ENCODE results near the gene ABTB2.
A peak's percentile ranks its signal among the peaks of the same experiment; 100 is the strongest.

The ABTB2 gene

DNA sequence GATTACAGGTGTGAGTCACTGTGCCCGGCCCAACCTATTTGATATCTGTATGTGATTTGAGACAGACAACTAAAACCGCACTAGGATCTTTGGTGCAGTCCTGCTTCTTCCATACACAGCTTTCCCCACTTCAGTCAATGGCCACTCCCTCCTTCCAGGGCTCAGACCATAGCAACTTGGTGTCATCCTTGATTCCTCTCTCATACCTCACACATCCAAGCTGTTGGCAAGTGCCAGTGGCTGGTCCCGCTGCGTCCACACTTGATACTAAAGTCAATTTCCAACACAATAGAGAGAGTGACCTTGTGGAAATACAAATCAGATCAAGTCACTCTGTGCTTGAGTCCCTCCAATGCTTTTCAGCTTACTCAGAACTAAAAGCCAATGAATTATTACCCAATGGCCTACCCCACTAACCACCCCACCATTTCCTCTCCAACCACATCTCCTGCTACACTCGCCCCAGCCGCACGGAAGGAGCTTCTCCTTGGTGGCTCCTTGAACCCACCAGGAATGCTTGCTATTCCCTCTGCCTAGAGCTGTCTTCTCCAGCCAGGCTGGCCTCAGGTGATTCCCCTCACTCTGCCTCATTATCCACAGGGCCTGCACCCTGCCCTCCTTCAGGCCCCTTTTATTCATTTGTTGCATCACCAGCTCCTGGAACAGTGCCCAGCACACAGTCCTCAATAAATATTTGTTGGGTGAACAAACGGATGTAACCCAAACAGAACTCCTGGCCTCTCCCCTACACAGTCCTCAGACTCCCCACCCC lies 12.9 kb downstream of the ABTB2 start:
- H3K27ac ChIP-seq: peak overlapping the region; percentile 50
- in situ Hi-C loops (cut with HindIII; ENCODE audit: low pct_ligation_motif_present, low sequenced_read_pairs): loop anchor here (10.0 kb wide), 1 partner anchor 170 kb away; no protein-coding TSS in a partner anchor
- DNase-seq: peak; percentile 77
- no peak overlapping the region for H3K4me3 ChIP-seq (ENCODE audit: low read depth, low read length)
- H3K27me3 ChIP-seq (replicated peaks): no peaks in the 10 kb centered on the region
- TF ChIP-seq, protein P1, sequence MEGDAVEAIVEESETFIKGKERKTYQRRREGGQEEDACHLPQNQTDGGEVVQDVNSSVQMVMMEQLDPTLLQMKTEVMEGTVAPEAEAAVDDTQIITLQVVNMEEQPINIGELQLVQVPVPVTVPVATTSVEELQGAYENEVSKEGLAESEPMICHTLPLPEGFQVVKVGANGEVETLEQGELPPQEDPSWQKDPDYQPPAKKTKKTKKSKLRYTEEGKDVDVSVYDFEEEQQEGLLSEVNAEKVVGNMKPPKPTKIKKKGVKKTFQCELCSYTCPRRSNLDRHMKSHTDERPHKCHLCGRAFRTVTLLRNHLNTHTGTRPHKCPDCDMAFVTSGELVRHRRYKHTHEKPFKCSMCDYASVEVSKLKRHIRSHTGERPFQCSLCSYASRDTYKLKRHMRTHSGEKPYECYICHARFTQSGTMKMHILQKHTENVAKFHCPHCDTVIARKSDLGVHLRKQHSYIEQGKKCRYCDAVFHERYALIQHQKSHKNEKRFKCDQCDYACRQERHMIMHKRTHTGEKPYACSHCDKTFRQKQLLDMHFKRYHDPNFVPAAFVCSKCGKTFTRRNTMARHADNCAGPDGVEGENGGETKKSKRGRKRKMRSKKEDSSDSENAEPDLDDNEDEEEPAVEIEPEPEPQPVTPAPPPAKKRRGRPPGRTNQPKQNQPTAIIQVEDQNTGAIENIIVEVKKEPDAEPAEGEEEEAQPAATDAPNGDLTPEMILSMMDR (IDR thresholded peaks at IDR 0.05; ENCODE audit: low read depth, low read length, missing control alignments): no peak
- no peaks in the 10 kb centered on the region for H3K36me3 ChIP-seq (replicated peaks)

DNA sequence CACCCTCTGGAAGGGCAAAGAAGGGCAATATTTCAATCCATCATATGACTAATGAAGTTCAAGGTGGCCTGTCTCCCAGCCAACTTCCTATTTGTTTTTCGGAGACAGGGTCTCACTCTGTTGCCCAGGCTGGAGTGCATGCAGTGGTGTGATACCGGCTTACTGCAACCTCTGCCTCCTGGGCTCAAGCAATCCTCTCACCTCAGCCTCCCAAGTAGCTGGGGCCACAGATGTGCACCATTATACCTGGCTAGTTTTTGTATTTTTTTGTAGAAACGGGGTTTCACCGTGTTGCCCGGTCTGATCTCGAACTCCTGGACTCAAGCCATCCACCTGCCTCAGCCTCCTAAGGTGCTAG lies 13.4 kb downstream of the ABTB2 start:
- TF ChIP-seq, protein P1 (IDR thresholded peaks at IDR 0.05; ENCODE audit: low read depth, low read length, missing control alignments): no peak
- Histone ChIP-seq H3K4me3 (ENCODE audit: low read depth, low read length) (no peak overlapping the region), H3K27ac (peak overlapping the region; percentile 50), H3K36me3 (replicated peaks) (no peaks in the 10 kb centered on the region), H3K27me3 (replicated peaks) (no peaks in the 10 kb centered on the region)
- DNase-seq: no peak
- in situ Hi-C loops (cut with HindIII; ENCODE audit: low pct_ligation_motif_present, low sequenced_read_pairs): loop anchor here (10.0 kb wide), 1 partner anchor 170 kb away; no protein-coding TSS in a partner anchor

DNA sequence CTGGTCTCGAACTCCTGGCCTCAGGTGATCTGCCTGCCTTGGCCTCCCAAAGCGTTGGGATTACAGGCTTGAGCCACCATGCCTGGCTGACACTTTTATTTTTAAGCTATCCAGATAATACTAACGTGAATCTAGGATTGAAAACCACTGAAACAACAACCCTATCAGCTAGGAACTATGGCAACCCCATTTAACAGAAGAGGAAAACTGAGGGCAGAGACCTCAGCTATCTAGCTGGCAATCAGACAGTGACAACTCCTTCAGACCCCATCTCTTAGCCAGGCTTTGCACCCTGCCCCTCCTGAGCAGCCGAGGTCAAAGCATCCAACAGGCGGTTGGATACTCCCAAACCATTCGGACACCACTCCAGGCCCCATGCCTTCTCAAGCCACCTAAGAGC lies 14.1 kb downstream of the ABTB2 start:
- no peak overlapping the region for H3K4me3 ChIP-seq (ENCODE audit: low read depth, low read length)
- no peaks in the 10 kb centered on the region for H3K27me3 ChIP-seq (replicated peaks)
- DNase-seq: no peak
- no peak overlapping the region for H3K27ac ChIP-seq
- in situ Hi-C loops (cut with HindIII; ENCODE audit: low pct_ligation_motif_present, low sequenced_read_pairs): loop anchor here (10.0 kb wide), 1 partner anchor 169 kb away; no protein-coding TSS in a partner anchor
- no peaks in the 10 kb centered on the region for H3K36me3 ChIP-seq (replicated peaks)
- TF ChIP-seq, protein P1 (IDR thresholded peaks at IDR 0.05; ENCODE audit: low read depth, low read length, missing control alignments): no peak

DNA sequence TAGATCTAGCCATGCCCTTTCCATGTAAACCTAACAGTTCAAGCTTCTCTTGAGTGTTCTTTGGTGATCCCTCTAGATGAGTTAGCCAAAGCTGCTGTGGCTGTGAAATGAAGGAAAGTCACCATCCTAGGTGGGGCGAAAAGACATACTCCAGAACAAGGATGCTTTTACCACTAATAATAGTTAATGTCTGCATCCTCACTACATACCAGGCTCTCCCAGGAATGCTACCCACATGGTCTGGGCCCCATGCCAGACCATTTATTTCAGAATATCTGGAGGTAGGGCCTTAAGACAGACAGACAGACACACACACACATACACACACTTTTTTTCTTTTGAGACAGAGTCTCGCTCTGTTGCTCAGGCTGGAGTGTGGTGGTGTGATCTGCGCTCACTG lies 14.7 kb downstream of the ABTB2 start:
- Histone ChIP-seq H3K27me3 (replicated peaks) (no peaks in the 10 kb centered on the region), H3K36me3 (replicated peaks) (no peaks in the 10 kb centered on the region), H3K27ac (no peak overlapping the region), H3K4me3 (ENCODE audit: low read depth, low read length) (no peak overlapping the region)
- TF ChIP-seq, protein P1 (IDR thresholded peaks at IDR 0.05; ENCODE audit: low read depth, low read length, missing control alignments): no peak
- DNase-seq: peak; percentile 90
- in situ Hi-C loops (cut with HindIII; ENCODE audit: low pct_ligation_motif_present, low sequenced_read_pairs): loop anchor here (10.0 kb wide), 1 partner anchor 168 kb away; no protein-coding TSS in a partner anchor

DNA sequence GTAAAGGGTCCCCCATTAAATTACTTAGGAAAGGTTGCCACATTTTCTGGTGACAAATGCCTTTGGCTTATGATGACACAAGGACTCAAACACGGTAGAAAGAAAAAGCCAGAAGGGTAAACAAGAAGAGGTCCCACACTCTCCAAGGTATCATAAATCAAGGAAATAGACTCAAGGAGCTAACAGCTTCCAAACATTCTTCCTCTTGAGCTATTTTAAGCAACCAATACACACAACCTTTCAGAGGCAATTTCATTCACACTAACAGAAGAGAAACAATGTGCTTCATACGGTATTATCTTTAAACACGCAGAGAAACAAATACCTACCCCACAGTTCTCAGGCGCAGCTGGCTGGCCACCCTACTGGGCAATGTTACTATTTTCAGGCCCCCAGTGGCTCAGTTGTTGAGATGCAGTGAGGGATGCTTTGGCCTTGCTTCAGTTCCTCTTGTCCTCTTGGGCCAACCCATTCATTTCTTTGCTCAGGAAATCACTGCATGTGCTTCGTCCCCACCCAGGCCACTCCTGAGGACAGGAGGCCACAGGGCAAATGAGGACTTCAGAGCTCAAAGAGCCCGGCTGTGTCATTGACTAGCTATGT lies 15.8 kb downstream of the ABTB2 start:
- Histone ChIP-seq H3K27ac (no peak overlapping the region), H3K4me3 (ENCODE audit: low read depth, low read length) (no peak overlapping the region), H3K27me3 (replicated peaks) (no peaks in the 10 kb centered on the region), H3K36me3 (replicated peaks) (no peaks in the 10 kb centered on the region)
- DNase-seq: no peak
- TF ChIP-seq, protein P1 (IDR thresholded peaks at IDR 0.05; ENCODE audit: low read depth, low read length, missing control alignments): no peak
- in situ Hi-C loops (cut with HindIII; ENCODE audit: low pct_ligation_motif_present, low sequenced_read_pairs): loop anchor here (10.0 kb wide), 1 partner anchor 167 kb away; no protein-coding TSS in a partner anchor

Data from brain microvascular endothelial cell (primary cell).